ENCODE data around the gene NHEJ1. TPM values are rescaled to one million over a fixed set of nuclear protein-coding genes. Genes with fewer than 3 reads are reported as not detected.

NHEJ1 gene
- total and polyA plus RNA-seq, 4 donors: 6.1 to 13.5 (median 9.9) TPM

DNA sequence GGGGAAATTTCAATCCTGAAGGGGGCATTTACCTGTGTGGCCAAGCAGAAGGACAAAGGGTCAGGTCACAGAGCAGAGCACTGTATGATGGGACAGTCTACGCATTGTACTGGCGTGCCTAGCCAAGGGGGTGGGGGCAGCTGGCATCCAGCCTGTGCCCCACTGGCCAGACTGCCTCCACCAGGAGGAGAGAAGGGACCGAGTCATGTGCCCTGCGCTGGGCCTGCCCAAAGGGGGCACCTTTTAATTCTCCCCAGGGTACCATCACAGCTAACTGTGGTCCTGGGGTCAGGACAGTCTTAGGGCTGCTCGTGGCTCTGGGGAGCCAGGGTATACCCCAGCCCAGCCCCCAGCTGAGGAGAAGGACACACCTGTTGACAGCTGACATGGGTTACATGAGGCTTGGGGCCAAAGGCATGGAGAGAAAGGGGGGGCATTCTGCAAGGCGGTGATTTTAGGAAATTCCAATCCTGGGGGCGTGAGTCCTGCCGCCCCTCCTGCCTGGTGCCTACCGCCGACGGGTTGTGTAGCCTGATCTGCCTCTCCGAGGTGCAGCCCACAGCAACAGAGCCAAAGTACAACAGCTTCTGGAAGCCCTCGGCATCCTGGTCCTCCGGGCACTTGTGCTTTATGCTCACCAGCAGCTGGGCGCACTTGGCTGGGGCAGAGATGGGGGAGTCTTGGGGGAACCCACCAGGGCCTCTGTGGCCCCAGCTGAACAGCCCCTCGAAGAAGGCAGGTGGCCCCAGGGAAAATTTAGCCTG is 130.3 kb downstream of the NHEJ1 start:
- H3K27ac ChIP-seq (ENCODE audit: low read depth in 1 of 2, low read length in 2 of 2): no peak overlapping the region
- WGBS: 70% methylated on average over 16 of the region's 16 CpGs
- H3K9ac ChIP-seq (ENCODE audit: low read depth in 1 of 2, low read length in 2 of 2): no peak overlapping the region
- no peaks in the 10 kb centered on the region for H3K9me3 ChIP-seq (ENCODE audit: control insufficient read depth in 4 of 4, low read length in 3 of 4)
- no peak overlapping the region for H3K4me3 ChIP-seq (ENCODE audit: low read depth in 1 of 3, low read length in 3 of 3)
- DNase-seq (ENCODE audit: low spot score): no peak
- no peaks in the 10 kb centered on the region for H3K27me3 ChIP-seq (ENCODE audit: control insufficient read depth in 4 of 4, insufficient read depth in 4 of 4, low read length in 3 of 4)
- H3K4me1 ChIP-seq (ENCODE audit: control insufficient read depth in 4 of 4, insufficient read depth in 4 of 4, low read length in 3 of 4): no peaks in the 10 kb centered on the region
- TF ChIP-seq TAF1 (conservative IDR thresholded peaks at IDR 0.05) (no peak), GABPA (IDR thresholded peaks at IDR 0.05 in 1 of 2, conservative IDR thresholded peaks at IDR 0.05 in 1 of 2) (no peak), REST (IDR thresholded peaks at IDR 0.05) (no peak), JUND (IDR thresholded peaks at IDR 0.05) (no peak), RXRA (IDR thresholded peaks at IDR 0.05) (no peak)
- H3K36me3 ChIP-seq (ENCODE audit: control insufficient read depth in 4 of 4, insufficient read depth in 3 of 4, low read depth in 1 of 4, low read length in 3 of 4): no peaks in the 10 kb centered on the region

DNA sequence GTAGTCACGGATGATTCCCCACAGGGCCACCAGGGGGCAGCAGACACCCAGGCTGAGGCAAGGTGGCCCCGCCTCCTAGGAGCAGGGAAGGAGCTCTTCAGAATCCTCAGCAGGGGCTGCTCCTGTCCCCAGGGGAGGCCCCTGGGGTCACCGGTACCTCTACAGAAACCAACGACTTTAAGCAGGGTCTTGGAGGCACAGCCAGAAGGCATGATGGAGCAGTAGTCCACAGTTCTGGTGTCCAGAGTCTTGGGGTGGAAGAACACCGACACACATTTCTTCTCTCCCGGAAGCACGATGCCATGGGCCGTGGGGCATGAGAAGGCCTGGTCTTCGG is 130.8 kb downstream of the NHEJ1 start:
- H3K27ac ChIP-seq (ENCODE audit: low read depth in 1 of 2, low read length in 2 of 2): no peak overlapping the region
- no peaks in the 10 kb centered on the region for H3K4me1 ChIP-seq (ENCODE audit: control insufficient read depth in 4 of 4, insufficient read depth in 4 of 4, low read length in 3 of 4)
- WGBS: 35% methylated on average over 9 of the region's 9 CpGs
- H3K36me3 ChIP-seq (ENCODE audit: control insufficient read depth in 4 of 4, insufficient read depth in 3 of 4, low read depth in 1 of 4, low read length in 3 of 4): no peaks in the 10 kb centered on the region
- no peaks in the 10 kb centered on the region for H3K9me3 ChIP-seq (ENCODE audit: control insufficient read depth in 4 of 4, low read length in 3 of 4)
- H3K9ac ChIP-seq (ENCODE audit: low read depth in 1 of 2, low read length in 2 of 2): no peak overlapping the region
- DNase-seq (ENCODE audit: low spot score): peak; percentile 85
- H3K27me3 ChIP-seq (ENCODE audit: control insufficient read depth in 4 of 4, insufficient read depth in 4 of 4, low read length in 3 of 4): no peaks in the 10 kb centered on the region
- TF ChIP-seq, protein P1, sequence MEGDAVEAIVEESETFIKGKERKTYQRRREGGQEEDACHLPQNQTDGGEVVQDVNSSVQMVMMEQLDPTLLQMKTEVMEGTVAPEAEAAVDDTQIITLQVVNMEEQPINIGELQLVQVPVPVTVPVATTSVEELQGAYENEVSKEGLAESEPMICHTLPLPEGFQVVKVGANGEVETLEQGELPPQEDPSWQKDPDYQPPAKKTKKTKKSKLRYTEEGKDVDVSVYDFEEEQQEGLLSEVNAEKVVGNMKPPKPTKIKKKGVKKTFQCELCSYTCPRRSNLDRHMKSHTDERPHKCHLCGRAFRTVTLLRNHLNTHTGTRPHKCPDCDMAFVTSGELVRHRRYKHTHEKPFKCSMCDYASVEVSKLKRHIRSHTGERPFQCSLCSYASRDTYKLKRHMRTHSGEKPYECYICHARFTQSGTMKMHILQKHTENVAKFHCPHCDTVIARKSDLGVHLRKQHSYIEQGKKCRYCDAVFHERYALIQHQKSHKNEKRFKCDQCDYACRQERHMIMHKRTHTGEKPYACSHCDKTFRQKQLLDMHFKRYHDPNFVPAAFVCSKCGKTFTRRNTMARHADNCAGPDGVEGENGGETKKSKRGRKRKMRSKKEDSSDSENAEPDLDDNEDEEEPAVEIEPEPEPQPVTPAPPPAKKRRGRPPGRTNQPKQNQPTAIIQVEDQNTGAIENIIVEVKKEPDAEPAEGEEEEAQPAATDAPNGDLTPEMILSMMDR (IDR thresholded peaks at IDR 0.05; ENCODE audit: low read depth, low read length, missing input control): peak; percentile 97
- no peak for TF ChIP-seq FOXA2 (IDR thresholded peaks at IDR 0.05)
- peak; percentile 90 to 94 for TF ChIP-seq RAD21 (IDR thresholded peaks at IDR 0.05)
- H3K4me3 ChIP-seq (ENCODE audit: low read depth in 1 of 3, low read length in 3 of 3): no peak overlapping the region

DNA sequence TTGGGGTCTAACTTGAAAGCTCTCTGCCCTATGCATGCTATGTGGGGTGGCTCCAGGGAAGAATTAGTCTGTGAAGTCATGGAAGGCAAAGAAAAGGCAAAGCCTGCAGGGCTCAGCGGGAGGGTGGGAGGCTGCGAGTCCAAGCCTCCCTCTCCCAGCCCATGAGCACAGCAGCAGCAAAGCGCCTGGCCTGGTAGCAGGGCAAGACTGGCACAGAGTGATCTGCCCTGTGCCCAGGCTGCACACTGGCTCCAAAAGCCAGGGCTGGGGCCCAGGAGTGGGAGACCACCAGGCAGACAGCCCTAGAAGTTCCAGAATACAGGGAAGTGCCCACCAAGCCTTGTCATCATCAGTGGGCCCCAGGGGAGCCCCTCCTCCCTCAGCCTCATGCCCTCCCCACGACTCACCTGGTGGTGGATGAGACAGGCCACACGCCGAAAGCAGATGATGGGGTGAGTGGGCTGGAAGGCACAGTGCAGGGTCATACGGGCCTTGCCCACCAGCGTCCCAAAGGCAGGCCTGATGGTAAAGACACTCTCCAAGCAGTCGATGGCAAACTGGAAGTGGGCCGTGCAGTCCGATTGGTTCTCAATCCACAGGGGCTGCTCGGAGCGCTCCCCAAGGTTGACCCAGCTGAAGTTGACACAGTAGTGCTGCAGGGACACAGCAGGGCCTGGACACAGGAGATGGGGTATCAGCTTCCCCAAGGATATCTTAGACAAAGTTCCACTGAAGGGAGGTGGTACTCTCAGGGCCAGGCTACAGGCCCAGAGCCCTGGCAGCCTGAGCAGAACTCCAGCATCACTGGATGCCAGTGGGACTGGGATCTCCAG is 131.4 kb downstream of the NHEJ1 start:
- Histone ChIP-seq H3K36me3 (ENCODE audit: control insufficient read depth in 4 of 4, insufficient read depth in 3 of 4, low read depth in 1 of 4, low read length in 3 of 4) (no peaks in the 10 kb centered on the region), H3K9me3 (ENCODE audit: control insufficient read depth in 4 of 4, low read length in 3 of 4) (no peaks in the 10 kb centered on the region), H3K4me1 (ENCODE audit: control insufficient read depth in 4 of 4, insufficient read depth in 4 of 4, low read length in 3 of 4) (no peaks in the 10 kb centered on the region), H3K9ac (ENCODE audit: low read depth in 1 of 2, low read length in 2 of 2) (no peak overlapping the region), H3K4me3 (ENCODE audit: low read depth in 1 of 3, low read length in 3 of 3) (no peak overlapping the region), H3K27me3 (ENCODE audit: control insufficient read depth in 4 of 4, insufficient read depth in 4 of 4, low read length in 3 of 4) (no peaks in the 10 kb centered on the region), H3K27ac (ENCODE audit: low read depth in 1 of 2, low read length in 2 of 2) (no peak overlapping the region)
- 73% methylated on average over 13 of the region's 13 CpGs for WGBS
- DNase-seq (ENCODE audit: low spot score): no peak
- TF ChIP-seq, protein P1 (IDR thresholded peaks at IDR 0.05; ENCODE audit: low read depth, low read length, missing input control): no peak
- TF ChIP-seq SP1 (IDR thresholded peaks at IDR 0.05): no peak
- no peak for TF ChIP-seq NR2F2 (IDR thresholded peaks at IDR 0.05)
- TF ChIP-seq MAX (IDR thresholded peaks at IDR 0.05): no peak
- TF ChIP-seq HNF4A (conservative IDR thresholded peaks at IDR 0.05): no peak
- TF ChIP-seq FOXA2 (IDR thresholded peaks at IDR 0.05): no peak
- TF ChIP-seq REST (IDR thresholded peaks at IDR 0.05): no peak
- no peak for TF ChIP-seq HNF4G (IDR thresholded peaks at IDR 0.05)
- no peak for TF ChIP-seq EGR1 (IDR thresholded peaks at IDR 0.05; ENCODE audit: low read depth in 2 of 2)
